LNCaP clone FGC (cell line): Measurements from ENCODE around the gene RNF130.

Experiments used
- DNase-seq: peaks from one replicate; pipeline ENCODE4 v3.0.0-alpha.2; 2011; ENCODE audit warnings: low read depth
- H3K4me3 ChIP-seq: 2 replicates; pipeline ENCODE4 v1.5.1; 2011; ENCODE audit warnings: mild to moderate bottlenecking, low read depth, low read length, control low read depth
- CTCF ChIP-seq: IDR thresholded peaks from 2 replicates; pipeline ENCODE4 v1.5.1; 2012; ENCODE audit warnings: mild to moderate bottlenecking; ENCODE audit not compliant: control insufficient read depth, insufficient read depth; ENCODE audit errors: extremely low read depth

The RNF130 gene

GRCh38 chr5:180084638-180085561, 13.3 kb upstream of the RNF130 start:
- TF ChIP-seq CTCF = no peak

GRCh38 chr5:180083529-180084060, 12.0 kb upstream of the RNF130 start:
- no peak for DNase-seq
- no peak for TF ChIP-seq CTCF
- no peak overlapping the region for H3K4me3 ChIP-seq

More at GRCh38 chr5:180084638-180085561, 13.3 kb upstream of the RNF130 start:
- no peak overlapping the region for H3K4me3 ChIP-seq
- peak; percentile 79 for DNase-seq

GRCh38 chr5:180082633-180083420, 11.3 kb upstream of the RNF130 start:
- TF ChIP-seq CTCF = no peak

GRCh38 chr5:180081481-180081880, 9.9 kb upstream of the RNF130 start:
- TF ChIP-seq CTCF = no peak
- no peak for DNase-seq
- no peak overlapping the region for H3K4me3 ChIP-seq

More at GRCh38 chr5:180082633-180083420, 11.3 kb upstream of the RNF130 start:
- no peak for DNase-seq
- H3K4me3 ChIP-seq = no peak overlapping the region

- DNase-seq = no peak
- TF ChIP-seq CTCF = no peak
- no peak overlapping the region for H3K4me3 ChIP-seq
Observed at GRCh38 chr5:180080486-180081280, 9.1 kb upstream of the RNF130 start.
